Mononuclear cell (primary cell): Measurements from ENCODE around the gene ASIC2. TPM values are rescaled to one million over a fixed set of nuclear protein-coding genes. Genes with fewer than 3 reads are reported as not detected.

Source experiments
- H3K27me3 ChIP-seq: 2 replicates; pipeline ENCODE4 v1.6.0; 2011; ENCODE audit warnings: low read length, control low read depth; ENCODE audit not compliant: insufficient read depth
- H3K4me1 ChIP-seq: 2 replicates; pipeline ENCODE4 v1.5.1; 2011; ENCODE audit warnings: mild to moderate bottlenecking, low read length, control low read depth; ENCODE audit not compliant: insufficient read depth
- H3K4me3 ChIP-seq: 2 replicates; pipeline ENCODE4 v1.5.1; 2011; ENCODE audit warnings: mild to moderate bottlenecking, low read length, moderate library complexity
- H3K9me3 ChIP-seq: 2 replicates; pipeline ENCODE4 v1.5.1; 2011; ENCODE audit warnings: low read depth, mild to moderate bottlenecking, control low read depth, low read length
- total RNA-seq: library from RNA; depleted of rRNA; stranded (reverse); fragments of >200 nt; gene quantifications from one replicate; pipeline ENCODE4 v1.2.3, GENCODE V29; 2012

The ASIC2 gene
- total RNA-seq, 1 donor = not detected

GRCh38 chr17:33086041-33086440, 207.1 kb downstream of the ASIC2 start:
- Histone ChIP-seq H3K27me3 (no peaks in the 10 kb centered on the region), H3K9me3 (no peaks in the 10 kb centered on the region), H3K4me3 (no peak overlapping the region), H3K4me1 (no peaks in the 10 kb centered on the region)

GRCh38 chr17:33085256-33085655, 207.8 kb downstream of the ASIC2 start:
- Histone ChIP-seq H3K9me3 (no peaks in the 10 kb centered on the region), H3K4me3 (no peak overlapping the region), H3K4me1 (no peaks in the 10 kb centered on the region), H3K27me3 (no peaks in the 10 kb centered on the region)

GRCh38 chr17:33084755-33085154, 208.3 kb downstream of the ASIC2 start:
- no peaks in the 10 kb centered on the region for H3K9me3 ChIP-seq
- H3K27me3 ChIP-seq = no peaks in the 10 kb centered on the region
- H3K4me1 ChIP-seq = no peaks in the 10 kb centered on the region
- no peak overlapping the region for H3K4me3 ChIP-seq

- H3K4me1 ChIP-seq = no peaks in the 10 kb centered on the region
- no peaks in the 10 kb centered on the region for H3K27me3 ChIP-seq
- no peaks in the 10 kb centered on the region for H3K9me3 ChIP-seq
- H3K4me3 ChIP-seq = no peak overlapping the region
These were observed 210.4 kb downstream of the ASIC2 start for GRCh38 chr17:33082529-33083173.

- no peaks in the 10 kb centered on the region for H3K4me1 ChIP-seq
- no peaks in the 10 kb centered on the region for H3K27me3 ChIP-seq
- H3K9me3 ChIP-seq = no peaks in the 10 kb centered on the region
- no peak overlapping the region for H3K4me3 ChIP-seq
These were observed 213.0 kb downstream of the ASIC2 start for GRCh38 chr17:33080091-33080490.

GRCh38 chr17:33079201-33079600, 213.9 kb downstream of the ASIC2 start:
- H3K4me1 ChIP-seq = no peaks in the 10 kb centered on the region
- no peaks in the 10 kb centered on the region for H3K9me3 ChIP-seq
- H3K4me3 ChIP-seq = no peak overlapping the region
- H3K27me3 ChIP-seq = no peaks in the 10 kb centered on the region

- no peaks in the 10 kb centered on the region for H3K27me3 ChIP-seq
- no peak overlapping the region for H3K4me3 ChIP-seq
- no peaks in the 10 kb centered on the region for H3K9me3 ChIP-seq
- no peaks in the 10 kb centered on the region for H3K4me1 ChIP-seq
These were observed 216.1 kb downstream of the ASIC2 start for GRCh38 chr17:33076979-33077378.

- H3K4me3 ChIP-seq = no peak overlapping the region
- H3K9me3 ChIP-seq = no peaks in the 10 kb centered on the region
- no peaks in the 10 kb centered on the region for H3K4me1 ChIP-seq
These were observed 219.7 kb downstream of the ASIC2 start for GRCh38 chr17:33073416-33073815.

GRCh38 chr17:33072421-33073161, 220.5 kb downstream of the ASIC2 start:
- H3K4me3 ChIP-seq = no peak overlapping the region
- no peaks in the 10 kb centered on the region for H3K27me3 ChIP-seq
- H3K4me1 ChIP-seq = no peaks in the 10 kb centered on the region
- H3K9me3 ChIP-seq = no peaks in the 10 kb centered on the region

More at GRCh38 chr17:33073416-33073815, 219.7 kb downstream of the ASIC2 start:
- H3K27me3 ChIP-seq = no peaks in the 10 kb centered on the region

- Histone ChIP-seq H3K4me1 (no peaks in the 10 kb centered on the region), H3K27me3 (no peaks in the 10 kb centered on the region), H3K9me3 (no peaks in the 10 kb centered on the region), H3K4me3 (no peak overlapping the region)
These were observed 221.4 kb downstream of the ASIC2 start for GRCh38 chr17:33071656-33072055.

GRCh38 chr17:33057564-33057963, 235.5 kb downstream of the ASIC2 start:
- H3K27me3 ChIP-seq = no peaks in the 10 kb centered on the region
- H3K4me1 ChIP-seq = no peaks in the 10 kb centered on the region
- H3K4me3 ChIP-seq = no peak overlapping the region
- no peaks in the 10 kb centered on the region for H3K9me3 ChIP-seq

GRCh38 chr17:33056399-33057146, 236.5 kb downstream of the ASIC2 start:
- H3K4me1 ChIP-seq = no peaks in the 10 kb centered on the region
- no peaks in the 10 kb centered on the region for H3K9me3 ChIP-seq
- no peak overlapping the region for H3K4me3 ChIP-seq

GRCh38 chr17:33055746-33056145, 237.3 kb downstream of the ASIC2 start:
- Histone ChIP-seq H3K4me3 (no peak overlapping the region), H3K4me1 (no peaks in the 10 kb centered on the region), H3K27me3 (no peaks in the 10 kb centered on the region), H3K9me3 (no peaks in the 10 kb centered on the region)

More at GRCh38 chr17:33056399-33057146, 236.5 kb downstream of the ASIC2 start:
- no peaks in the 10 kb centered on the region for H3K27me3 ChIP-seq

GRCh38 chr17:33055171-33055611, 237.9 kb downstream of the ASIC2 start:
- no peaks in the 10 kb centered on the region for H3K27me3 ChIP-seq
- no peaks in the 10 kb centered on the region for H3K4me1 ChIP-seq
- H3K9me3 ChIP-seq = no peaks in the 10 kb centered on the region
- H3K4me3 ChIP-seq = no peak overlapping the region

GRCh38 chr17:33054412-33054811, 238.7 kb downstream of the ASIC2 start:
- Histone ChIP-seq H3K27me3 (no peaks in the 10 kb centered on the region), H3K4me1 (no peaks in the 10 kb centered on the region), H3K4me3 (no peak overlapping the region), H3K9me3 (no peaks in the 10 kb centered on the region)
